SJSA1 (cell line): ENCODE data around the gene ARNT2. TPM values are rescaled to one million over a fixed set of nuclear protein-coding genes. Genes with fewer than 3 reads are reported as not detected.
A peak's percentile ranks its signal among the peaks of the same experiment; 100 is the strongest.

ENCODE experiments used
- DNase-seq, 2 experiments: peaks; one replicate each; pipeline ENCODE4 v3.0.0-alpha.2; 2015 to 2020; ENCODE audit warnings: low spot score in 2 of 2, low read depth in 1 of 2
- H3K27ac ChIP-seq: fragments of 250-450 bp; sonication (Bioruptor Pico); 2 replicates; pipeline ENCODE4 v1.5.1; 2020; ENCODE audit warnings: mild to moderate bottlenecking, moderate library complexity
- H3K27me3 ChIP-seq: fragments of 250-450 bp; sonication (Bioruptor Pico); replicated peaks from 2 replicates; pipeline ENCODE4 v1.5.1; 2020; ENCODE audit warnings: mild to moderate bottlenecking, moderate library complexity
- H3K36me3 ChIP-seq: fragments of 250-450 bp; sonication (Bioruptor Pico); 2 replicates; pipeline ENCODE4 v1.5.1; 2020; ENCODE audit warnings: mild to moderate bottlenecking
- H3K4me1 ChIP-seq: fragments of 250-450 bp; sonication (Bioruptor Pico); replicated peaks from 2 replicates; pipeline ENCODE4 v1.6.1; 2021; ENCODE audit warnings: mild to moderate bottlenecking
- H3K4me3 ChIP-seq: fragments of 250-450 bp; sonication (Bioruptor Pico); 2 replicates; pipeline ENCODE4 v1.5.1; 2020; ENCODE audit warnings: mild to moderate bottlenecking
- H3K9me3 ChIP-seq: fragments of 250-450 bp; sonication (Bioruptor Pico); replicated peaks from 2 replicates; pipeline ENCODE4 v1.5.1; 2020; ENCODE audit warnings: mild to moderate bottlenecking
- total RNA-seq: library from RNA; depleted of rRNA; stranded (reverse); fragments of >200 nt; shearing (Covaris generic); gene quantifications from 2 replicates; pipeline ENCODE4 v1.2.3, GENCODE V29; 2014

Gene ARNT2
- total RNA-seq, 1 experiment from 2014 or later = 7.1 TPM

GRCh38 chr15:80471881-80472280 lies 67.7 kb downstream of the ARNT2 start:
- no peak overlapping the region for H3K4me3 ChIP-seq
- H3K27ac ChIP-seq = no peak overlapping the region
- H3K27me3 ChIP-seq = no peaks in the 10 kb centered on the region
- DNase-seq = no peak
- H3K4me1 ChIP-seq = no peaks in the 10 kb centered on the region
- H3K36me3 ChIP-seq = no peaks in the 10 kb centered on the region
- 0 out of 2 replicates have a peak, but pooled peaks cover 3% of the 10 kb centered on the region for H3K9me3 ChIP-seq

- no peak for DNase-seq
- Histone ChIP-seq H3K9me3 (0 out of 2 replicates have a peak, but pooled peaks cover 5% of the 10 kb centered on the region), H3K4me3 (no peak overlapping the region), H3K4me1 (peaks cover 7% of the 10 kb centered on the region; the same call in 1 of the 2 replicates), H3K36me3 (no peaks in the 10 kb centered on the region), H3K27ac (no peak overlapping the region), H3K27me3 (no peaks in the 10 kb centered on the region)
These were observed 69.4 kb downstream of the ARNT2 start for GRCh38 chr15:80473286-80474223.

GRCh38 chr15:80474224-80475215 lies 70.3 kb downstream of the ARNT2 start:
- Histone ChIP-seq H3K4me1 (peaks cover 14% of the 10 kb centered on the region), H3K27ac (no peak overlapping the region), H3K27me3 (no peaks in the 10 kb centered on the region), H3K9me3 (0 out of 2 replicates have a peak, but pooled peaks cover 5% of the 10 kb centered on the region), H3K4me3 (no peak overlapping the region), H3K36me3 (no peaks in the 10 kb centered on the region; the same call in 1 of the 2 replicates)
- no peak for DNase-seq

- DNase-seq = no peak
- H3K27ac ChIP-seq = no peak overlapping the region
- H3K9me3 ChIP-seq = 0 out of 2 replicates have a peak, but pooled peaks cover 5% of the 10 kb centered on the region
- H3K27me3 ChIP-seq = no peaks in the 10 kb centered on the region
- peaks cover 6% of the 10 kb centered on the region; the same call in 1 of the 2 replicates for H3K36me3 ChIP-seq
- peaks cover 25% of the 10 kb centered on the region for H3K4me1 ChIP-seq
- H3K4me3 ChIP-seq = no peak overlapping the region
These were observed 71.4 kb downstream of the ARNT2 start for GRCh38 chr15:80475572-80475971.

GRCh38 chr15:80476036-80476435 lies 71.9 kb downstream of the ARNT2 start:
- Histone ChIP-seq H3K4me3 (no peak overlapping the region), H3K27ac (no peak overlapping the region), H3K36me3 (peaks cover 6% of the 10 kb centered on the region; the same call in 1 of the 2 replicates), H3K4me1 (peaks cover 30% of the 10 kb centered on the region), H3K9me3 (0 out of 2 replicates have a peak, but pooled peaks cover 5% of the 10 kb centered on the region), H3K27me3 (no peaks in the 10 kb centered on the region)
- no peak for DNase-seq

GRCh38 chr15:80478075-80478474 lies 73.9 kb downstream of the ARNT2 start:
- no peaks in the 10 kb centered on the region for H3K27me3 ChIP-seq
- H3K36me3 ChIP-seq = peaks cover 6% of the 10 kb centered on the region; the same call in 1 of the 2 replicates
- no peak for DNase-seq
- no peak overlapping the region for H3K27ac ChIP-seq
- peaks cover 5% of the 10 kb centered on the region; the same call in 1 of the 2 replicates for H3K9me3 ChIP-seq
- peaks cover 50% of the 10 kb centered on the region for H3K4me1 ChIP-seq
- no peak overlapping the region for H3K4me3 ChIP-seq

- H3K4me1 ChIP-seq = peaks cover 61% of the 10 kb centered on the region
- no peak for DNase-seq
- H3K27ac ChIP-seq = peak overlapping the region; percentile 62; the same call in 1 of the 2 replicates
- H3K27me3 ChIP-seq = no peaks in the 10 kb centered on the region
- H3K9me3 ChIP-seq = peaks cover 5% of the 10 kb centered on the region; the same call in 1 of the 2 replicates
- H3K4me3 ChIP-seq = no peak overlapping the region
- H3K36me3 ChIP-seq = peaks cover 6% of the 10 kb centered on the region; the same call in 1 of the 2 replicates
These were observed 75.0 kb downstream of the ARNT2 start for GRCh38 chr15:80479191-80479590.

- DNase-seq = no peak
- H3K27me3 ChIP-seq = no peaks in the 10 kb centered on the region
- peaks cover 6% of the 10 kb centered on the region; the same call in 1 of the 2 replicates for H3K36me3 ChIP-seq
- H3K27ac ChIP-seq = peak overlapping the region; percentile 62
- H3K9me3 ChIP-seq = peaks cover 2% of the 10 kb centered on the region; the same call in 1 of the 2 replicates
- H3K4me1 ChIP-seq = peaks cover 72% of the 10 kb centered on the region
- no peak overlapping the region for H3K4me3 ChIP-seq
These were observed 76.1 kb downstream of the ARNT2 start for GRCh38 chr15:80480171-80480811.

GRCh38 chr15:80480909-80481308 lies 76.7 kb downstream of the ARNT2 start:
- peak; percentile 63 to 75 for DNase-seq
- Histone ChIP-seq H3K36me3 (peaks cover 6% of the 10 kb centered on the region; the same call in 1 of the 2 replicates), H3K4me3 (no peak overlapping the region), H3K27ac (peak overlapping the region; percentile 62), H3K9me3 (peaks cover 2% of the 10 kb centered on the region; the same call in 1 of the 2 replicates), H3K4me1 (peaks cover 74% of the 10 kb centered on the region), H3K27me3 (no peaks in the 10 kb centered on the region)

GRCh38 chr15:80482696-80483095 lies 78.5 kb downstream of the ARNT2 start:
- no peak for DNase-seq
- Histone ChIP-seq H3K4me1 (peaks cover 73% of the 10 kb centered on the region), H3K27ac (no peak overlapping the region), H3K36me3 (peaks cover 6% of the 10 kb centered on the region; the same call in 1 of the 2 replicates), H3K4me3 (no peak overlapping the region), H3K27me3 (no peaks in the 10 kb centered on the region), H3K9me3 (no peaks in the 10 kb centered on the region; the same call in 1 of the 2 replicates)

- Histone ChIP-seq H3K4me3 (no peak overlapping the region), H3K27ac (no peak overlapping the region), H3K27me3 (no peaks in the 10 kb centered on the region), H3K9me3 (no peaks in the 10 kb centered on the region; the same call in 1 of the 2 replicates), H3K36me3 (peaks cover 6% of the 10 kb centered on the region; the same call in 1 of the 2 replicates), H3K4me1 (peaks cover 74% of the 10 kb centered on the region)
- DNase-seq = no peak
These were observed 79.6 kb downstream of the ARNT2 start for GRCh38 chr15:80483725-80484161.

- Histone ChIP-seq H3K4me3 (no peak overlapping the region), H3K36me3 (peaks cover 6% of the 10 kb centered on the region; the same call in 1 of the 2 replicates), H3K27me3 (no peaks in the 10 kb centered on the region), H3K9me3 (no peaks in the 10 kb centered on the region; the same call in 1 of the 2 replicates), H3K27ac (no peak overlapping the region), H3K4me1 (peaks cover 75% of the 10 kb centered on the region)
- DNase-seq = no peak
These were observed 80.2 kb downstream of the ARNT2 start for GRCh38 chr15:80484333-80484864.
